Measurements from ENCODE around the gene RBFOX1. TPM values are rescaled to one million over a fixed set of nuclear protein-coding genes. Genes with fewer than 3 reads are reported as not detected.

RBFOX1 gene
- total RNA-seq, 1 donor from 2014 or later, result not detected

DNA sequence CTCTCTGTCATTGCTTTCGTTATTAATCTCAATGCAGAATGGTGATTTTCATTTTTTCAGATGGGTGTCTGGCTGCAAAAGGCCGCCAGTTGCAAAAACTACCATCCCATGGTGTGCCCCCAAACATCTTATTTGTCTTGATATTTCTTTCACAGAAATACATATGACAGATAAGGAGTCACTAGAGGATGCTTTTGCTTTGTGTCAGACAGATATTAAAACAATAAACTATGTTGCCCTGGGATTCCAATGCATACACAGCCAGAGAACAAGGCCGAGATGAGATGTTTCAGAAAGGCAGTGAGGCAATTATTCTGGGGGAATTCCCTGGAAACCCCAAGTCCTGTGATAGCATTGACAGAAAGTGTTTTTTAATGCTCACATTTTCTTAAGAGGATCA lies 307.7 kb downstream of the RBFOX1 start:
- no peaks in the 10 kb centered on the region for H3K27me3 Mint-ChIP-seq
- intact Hi-C loops (cut with micrococcal nuclease), result no loop called here
- DNase-seq, result no peak
- ChIA-PET CTCF (no interaction called here), POLR2A (no interaction called here)
- TF ChIP-seq, protein P1, sequence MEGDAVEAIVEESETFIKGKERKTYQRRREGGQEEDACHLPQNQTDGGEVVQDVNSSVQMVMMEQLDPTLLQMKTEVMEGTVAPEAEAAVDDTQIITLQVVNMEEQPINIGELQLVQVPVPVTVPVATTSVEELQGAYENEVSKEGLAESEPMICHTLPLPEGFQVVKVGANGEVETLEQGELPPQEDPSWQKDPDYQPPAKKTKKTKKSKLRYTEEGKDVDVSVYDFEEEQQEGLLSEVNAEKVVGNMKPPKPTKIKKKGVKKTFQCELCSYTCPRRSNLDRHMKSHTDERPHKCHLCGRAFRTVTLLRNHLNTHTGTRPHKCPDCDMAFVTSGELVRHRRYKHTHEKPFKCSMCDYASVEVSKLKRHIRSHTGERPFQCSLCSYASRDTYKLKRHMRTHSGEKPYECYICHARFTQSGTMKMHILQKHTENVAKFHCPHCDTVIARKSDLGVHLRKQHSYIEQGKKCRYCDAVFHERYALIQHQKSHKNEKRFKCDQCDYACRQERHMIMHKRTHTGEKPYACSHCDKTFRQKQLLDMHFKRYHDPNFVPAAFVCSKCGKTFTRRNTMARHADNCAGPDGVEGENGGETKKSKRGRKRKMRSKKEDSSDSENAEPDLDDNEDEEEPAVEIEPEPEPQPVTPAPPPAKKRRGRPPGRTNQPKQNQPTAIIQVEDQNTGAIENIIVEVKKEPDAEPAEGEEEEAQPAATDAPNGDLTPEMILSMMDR (IDR thresholded peaks at IDR 0.05), result no peak
- no peaks in the 10 kb centered on the region for H3K4me1 Mint-ChIP-seq
- peaks cover 11% of the 10 kb centered on the region for H3K9me3 Mint-ChIP-seq
- H3K27ac Mint-ChIP-seq, result no peak overlapping the region
- H3K4me3 Mint-ChIP-seq, result no peak overlapping the region
- no peaks in the 10 kb centered on the region for H3K36me3 Mint-ChIP-seq (ENCODE audit: low read depth)
- no peak for ATAC-seq (ENCODE audit: low read depth)

GRCh38 chr16:7644176-7644575 lies 311.5 kb downstream of the RBFOX1 start:
- POLR2A ChIA-PET, result no interaction called here
- no peak overlapping the region for H3K27ac Mint-ChIP-seq
- H3K9me3 Mint-ChIP-seq, result no peaks in the 10 kb centered on the region
- TF ChIP-seq, protein P1 (IDR thresholded peaks at IDR 0.05), result no peak
- H3K4me3 Mint-ChIP-seq, result no peak overlapping the region
- H3K36me3 Mint-ChIP-seq (ENCODE audit: low read depth), result no peaks in the 10 kb centered on the region
- intact Hi-C loops (cut with micrococcal nuclease), result no loop called here
- DNase-seq, result no peak
- no peak for ATAC-seq (ENCODE audit: low read depth)
- no peaks in the 10 kb centered on the region for H3K4me1 Mint-ChIP-seq
- CTCF ChIA-PET, result no interaction called here
- H3K27me3 Mint-ChIP-seq, result no peaks in the 10 kb centered on the region

GRCh38 chr16:7644811-7645210 lies 312.2 kb downstream of the RBFOX1 start:
- no peaks in the 10 kb centered on the region for H3K36me3 Mint-ChIP-seq (ENCODE audit: low read depth)
- ChIA-PET CTCF (no interaction called here), POLR2A (no interaction called here)
- intact Hi-C loops (cut with micrococcal nuclease), result no loop called here
- no peak overlapping the region for H3K27ac Mint-ChIP-seq
- H3K4me1 Mint-ChIP-seq, result no peaks in the 10 kb centered on the region
- no peaks in the 10 kb centered on the region for H3K27me3 Mint-ChIP-seq
- H3K9me3 Mint-ChIP-seq, result no peaks in the 10 kb centered on the region
- ATAC-seq (ENCODE audit: low read depth), result no peak
- H3K4me3 Mint-ChIP-seq, result no peak overlapping the region
- DNase-seq, result no peak
- TF ChIP-seq, protein P1 (IDR thresholded peaks at IDR 0.05), result no peak

DNA sequence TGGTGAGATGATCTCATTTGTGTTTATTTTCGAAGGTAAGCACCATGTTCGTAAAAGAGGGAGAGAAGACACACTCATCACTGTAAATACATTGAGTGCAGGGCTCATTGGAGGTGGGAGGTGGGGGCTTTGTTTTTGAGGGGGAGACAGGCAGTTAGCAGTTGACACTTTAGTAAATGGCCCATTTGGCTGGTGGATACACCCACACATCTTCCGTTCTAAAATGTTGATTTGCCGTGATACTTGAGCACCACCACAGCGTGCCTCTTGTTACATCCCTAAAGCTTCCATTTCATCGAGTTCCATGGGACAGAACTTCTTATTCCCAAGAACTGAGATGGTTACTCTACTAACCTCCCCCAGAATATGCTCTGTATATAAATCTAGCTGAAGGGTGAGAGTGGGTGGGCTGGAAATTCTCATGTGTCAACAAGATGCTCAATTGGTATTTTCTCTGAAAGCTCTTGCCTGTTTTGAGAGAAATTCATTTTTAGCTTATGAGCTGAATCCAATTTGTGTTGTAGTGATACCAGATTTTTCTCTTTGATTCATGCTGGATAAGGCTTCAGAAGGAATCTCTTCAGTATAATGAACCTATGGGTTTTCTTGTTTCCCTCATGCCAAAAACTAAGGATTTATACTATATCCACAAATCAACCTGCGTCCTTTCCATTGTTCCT lies 314.3 kb downstream of the RBFOX1 start:
- intact Hi-C loops (cut with micrococcal nuclease), result no loop called here
- H3K4me3 Mint-ChIP-seq, result no peak overlapping the region
- no peaks in the 10 kb centered on the region for H3K4me1 Mint-ChIP-seq
- H3K36me3 Mint-ChIP-seq (ENCODE audit: low read depth), result no peaks in the 10 kb centered on the region
- TF ChIP-seq, protein P1 (IDR thresholded peaks at IDR 0.05), result no peak
- peaks cover 4% of the 10 kb centered on the region for H3K9me3 Mint-ChIP-seq
- ATAC-seq (ENCODE audit: low read depth), result no peak
- H3K27me3 Mint-ChIP-seq, result no peaks in the 10 kb centered on the region
- H3K27ac Mint-ChIP-seq, result no peak overlapping the region
- ChIA-PET CTCF (no interaction called here), POLR2A (no interaction called here)
- no peak for DNase-seq

GRCh38 chr16:7650431-7650830 lies 317.8 kb downstream of the RBFOX1 start:
- CTCF ChIA-PET, result no interaction called here
- intact Hi-C loops (cut with micrococcal nuclease), result no loop called here
- H3K4me1 Mint-ChIP-seq, result no peaks in the 10 kb centered on the region
- POLR2A ChIA-PET, result no interaction called here
- TF ChIP-seq, protein P1 (IDR thresholded peaks at IDR 0.05), result no peak
- DNase-seq, result no peak
- no peak overlapping the region for H3K27ac Mint-ChIP-seq
- H3K9me3 Mint-ChIP-seq, result peaks cover 4% of the 10 kb centered on the region
- no peaks in the 10 kb centered on the region for H3K36me3 Mint-ChIP-seq (ENCODE audit: low read depth)
- H3K4me3 Mint-ChIP-seq, result no peak overlapping the region
- ATAC-seq (ENCODE audit: low read depth), result no peak
- no peaks in the 10 kb centered on the region for H3K27me3 Mint-ChIP-seq
